Measurements from ENCODE around the gene APOA4. TPM values are rescaled to one million over a fixed set of nuclear protein-coding genes. Genes with fewer than 3 reads are reported as not detected.
"Not testable (repeated sequence)": the region's sequence is repeated elsewhere in the genome, so short reads cannot be mapped to it uniquely, and the experiment has no call there.

Gene APOA4
- total and polyA plus RNA-seq, 2 donors (not counting 1 experiment from before 2014, with no cell fraction given), result not detected

GRCh38 chr11:116807601-116808261, 15.4 kb downstream of the APOA4 start:
- Histone ChIP-seq H3K79me2 (ENCODE audit: control insufficient read depth, insufficient read depth, low read length) (no peaks in the 10 kb centered on the region), H3K27ac (ENCODE audit: low read length in 2 of 2) (no peak overlapping the region), H3K9me3 (ENCODE audit: control extremely low read depth in 1 of 3, control insufficient read depth in 2 of 3, insufficient read depth in 1 of 3, low read length in 2 of 3) (no peaks in the 10 kb centered on the region), H3K4me3 (ENCODE audit: control extremely low read depth in 1 of 5, extremely low read depth in 1 of 5, insufficient read depth in 1 of 5, low read depth in 2 of 5, low read length in 4 of 5) (no peak overlapping the region), H3K4me1 (ENCODE audit: control insufficient read depth in 2 of 2, insufficient read depth in 2 of 2, low read length in 2 of 2) (no peaks in the 10 kb centered on the region), H3K36me3 (replicated peaks in 1 of 2; ENCODE audit: control extremely low read depth in 1 of 2, control insufficient read depth in 1 of 2, extremely low read depth in 1 of 2, insufficient read depth in 2 of 2, low read length in 1 of 2) (no peaks in the 10 kb centered on the region), H2AFZ (ENCODE audit: insufficient read depth, low read depth, low read length, poor library complexity, severe bottlenecking) (no peak overlapping the region), H3K4me2 (replicated peaks; ENCODE audit: low read depth, low read length, poor library complexity, severe bottlenecking) (no peak overlapping the region), H3K9ac (ENCODE audit: low read length) (no peak overlapping the region), H3K27me3 (replicated peaks in 1 of 4; ENCODE audit: control extremely low read depth in 1 of 4, control insufficient read depth in 3 of 4, insufficient read depth in 4 of 4, low read length in 3 of 4) (peaks cover 0 to 3% (median 0%) of the 10 kb centered on the region in 4 experiments), H4K20me1 (ENCODE audit: control insufficient read depth, insufficient read depth, low read length, poor library complexity, severe bottlenecking) (no peaks in the 10 kb centered on the region)
- POLR2A ChIA-PET, result no interaction called here
- Mint-ChIP-seq H3K9me3 (ENCODE audit: insufficient read depth) (no peaks in the 10 kb centered on the region), H3K4me1 (no peaks in the 10 kb centered on the region), H3K27me3 (peaks cover 27% of the 10 kb centered on the region), H3K4me3 (no peak overlapping the region), H3K27ac (no peak overlapping the region)
- TF ChIP-seq, protein P1, sequence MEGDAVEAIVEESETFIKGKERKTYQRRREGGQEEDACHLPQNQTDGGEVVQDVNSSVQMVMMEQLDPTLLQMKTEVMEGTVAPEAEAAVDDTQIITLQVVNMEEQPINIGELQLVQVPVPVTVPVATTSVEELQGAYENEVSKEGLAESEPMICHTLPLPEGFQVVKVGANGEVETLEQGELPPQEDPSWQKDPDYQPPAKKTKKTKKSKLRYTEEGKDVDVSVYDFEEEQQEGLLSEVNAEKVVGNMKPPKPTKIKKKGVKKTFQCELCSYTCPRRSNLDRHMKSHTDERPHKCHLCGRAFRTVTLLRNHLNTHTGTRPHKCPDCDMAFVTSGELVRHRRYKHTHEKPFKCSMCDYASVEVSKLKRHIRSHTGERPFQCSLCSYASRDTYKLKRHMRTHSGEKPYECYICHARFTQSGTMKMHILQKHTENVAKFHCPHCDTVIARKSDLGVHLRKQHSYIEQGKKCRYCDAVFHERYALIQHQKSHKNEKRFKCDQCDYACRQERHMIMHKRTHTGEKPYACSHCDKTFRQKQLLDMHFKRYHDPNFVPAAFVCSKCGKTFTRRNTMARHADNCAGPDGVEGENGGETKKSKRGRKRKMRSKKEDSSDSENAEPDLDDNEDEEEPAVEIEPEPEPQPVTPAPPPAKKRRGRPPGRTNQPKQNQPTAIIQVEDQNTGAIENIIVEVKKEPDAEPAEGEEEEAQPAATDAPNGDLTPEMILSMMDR (IDR thresholded peaks at IDR 0.05), result no peak
- no peak for TF ChIP-seq EZH2 (IDR thresholded peaks at IDR 0.05; ENCODE audit: borderline replicate concordance, insufficient read depth, low read depth, low read length, poor library complexity, severe bottlenecking)
- 91% methylated on average over 5 of the region's 6 CpGs for WGBS (ENCODE audit: insufficient coverage)
- CTCF ChIA-PET, result no interaction called here
- no peak for DNase-seq
- no peak for ATAC-seq (ENCODE audit: low read depth)
- intact Hi-C loops (cut with micrococcal nuclease), result no loop called here

- Mint-ChIP-seq H3K27ac (no peak overlapping the region), H3K4me1 (no peaks in the 10 kb centered on the region), H3K9me3 (ENCODE audit: insufficient read depth) (no peaks in the 10 kb centered on the region), H3K27me3 (peaks cover 42% of the 10 kb centered on the region), H3K4me3 (no peak overlapping the region)
- no peak overlapping the region for H3K9ac ChIP-seq (ENCODE audit: low read length)
- H3K4me2 ChIP-seq (replicated peaks; ENCODE audit: low read depth, low read length, poor library complexity, severe bottlenecking), result no peak overlapping the region
- DNase-seq (no peak), ATAC-seq (ENCODE audit: low read depth) (no peak)
- TF ChIP-seq EZH2 (IDR thresholded peaks at IDR 0.05; ENCODE audit: borderline replicate concordance, insufficient read depth, low read depth, low read length, poor library complexity, severe bottlenecking), result no peak
- TF ChIP-seq, protein P1 (IDR thresholded peaks at IDR 0.05), result no peak
- no peak overlapping the region for H2AFZ ChIP-seq (ENCODE audit: insufficient read depth, low read depth, low read length, poor library complexity, severe bottlenecking)
- peaks cover 0 to 8% (median 0%) of the 10 kb centered on the region in 4 experiments for H3K27me3 ChIP-seq (replicated peaks in 1 of 4; ENCODE audit: control extremely low read depth in 1 of 4, control insufficient read depth in 3 of 4, insufficient read depth in 4 of 4, low read length in 3 of 4)
- POLR2A ChIA-PET, result no interaction called here
- WGBS (ENCODE audit: insufficient coverage), result 81% methylated on average over 2 of the region's 3 CpGs
- intact Hi-C loops (cut with micrococcal nuclease), result no loop called here
- no peaks in the 10 kb centered on the region for H4K20me1 ChIP-seq (ENCODE audit: control insufficient read depth, insufficient read depth, low read length, poor library complexity, severe bottlenecking)
- H3K79me2 ChIP-seq (ENCODE audit: control insufficient read depth, insufficient read depth, low read length), result no peaks in the 10 kb centered on the region
- CTCF ChIA-PET, result no interaction called here
- H3K9me3 ChIP-seq (ENCODE audit: control extremely low read depth in 1 of 3, control insufficient read depth in 2 of 3, insufficient read depth in 1 of 3, low read length in 2 of 3), result no peaks in the 10 kb centered on the region
- no peak overlapping the region for H3K4me3 ChIP-seq (ENCODE audit: control extremely low read depth in 1 of 5, extremely low read depth in 1 of 5, insufficient read depth in 1 of 5, low read depth in 2 of 5, low read length in 4 of 5)
- H3K27ac ChIP-seq (ENCODE audit: low read length in 2 of 2), result no peak overlapping the region
- no peaks in the 10 kb centered on the region for H3K36me3 ChIP-seq (replicated peaks in 1 of 2; ENCODE audit: control extremely low read depth in 1 of 2, control insufficient read depth in 1 of 2, extremely low read depth in 1 of 2, insufficient read depth in 2 of 2, low read length in 1 of 2)
- no peaks in the 10 kb centered on the region for H3K4me1 ChIP-seq (ENCODE audit: control insufficient read depth in 2 of 2, insufficient read depth in 2 of 2, low read length in 2 of 2)
These were observed 19.1 kb downstream of the APOA4 start for GRCh38 chr11:116804001-116804400.

- H3K79me2 ChIP-seq (ENCODE audit: control insufficient read depth, insufficient read depth, low read length); H3K4me3 Mint-ChIP-seq; POLR2A ChIA-PET; H3K27ac ChIP-seq (ENCODE audit: low read length in 2 of 2); H3K4me1 Mint-ChIP-seq; ATAC-seq (ENCODE audit: low read depth); CTCF ChIA-PET; H3K4me1 ChIP-seq (ENCODE audit: control insufficient read depth in 2 of 2, insufficient read depth in 2 of 2, low read length in 2 of 2); H3K4me2 ChIP-seq (replicated peaks; ENCODE audit: low read depth, low read length, poor library complexity, severe bottlenecking); H3K4me3 ChIP-seq (ENCODE audit: control extremely low read depth in 1 of 5, extremely low read depth in 1 of 5, insufficient read depth in 1 of 5, low read depth in 2 of 5, low read length in 4 of 5); H3K27ac Mint-ChIP-seq; H2AFZ ChIP-seq (ENCODE audit: insufficient read depth, low read depth, low read length, poor library complexity, severe bottlenecking); H3K9me3 Mint-ChIP-seq (ENCODE audit: insufficient read depth); H3K36me3 ChIP-seq (replicated peaks in 1 of 2; ENCODE audit: control extremely low read depth in 1 of 2, control insufficient read depth in 1 of 2, extremely low read depth in 1 of 2, insufficient read depth in 2 of 2, low read length in 1 of 2); intact Hi-C loops (cut with micrococcal nuclease); DNase-seq; H3K9me3 ChIP-seq (ENCODE audit: control extremely low read depth in 1 of 3, control insufficient read depth in 2 of 3, insufficient read depth in 1 of 3, low read length in 2 of 3); H3K9ac ChIP-seq (ENCODE audit: low read length); H4K20me1 ChIP-seq (ENCODE audit: control insufficient read depth, insufficient read depth, low read length, poor library complexity, severe bottlenecking); H3K27me3 ChIP-seq (replicated peaks in 1 of 4; ENCODE audit: control extremely low read depth in 1 of 4, control insufficient read depth in 3 of 4, insufficient read depth in 4 of 4, low read length in 3 of 4): not testable (repeated sequence)
- H3K27me3 Mint-ChIP-seq, result peaks cover 38% of the 10 kb centered on the region
These were observed 21.4 kb downstream of the APOA4 start for GRCh38 chr11:116801662-116802061.
